Hepatocyte (in vitro differentiated cells): Measurements from ENCODE around the gene PXDC1.

ENCODE experiments used
- EZH2 ChIP-seq: fragments of 200-600 bp; sonication (generic); IDR thresholded peaks from 2 replicates; pipeline ENCODE4 v1.6.1; 2016; ENCODE audit warnings: antibody characterized with exemption, mild to moderate bottlenecking, borderline replicate concordance
- TF ChIP-seq, protein P1 (sequence below): fragments of 200-600 bp; sonication (generic); IDR thresholded peaks from 2 replicates; pipeline ENCODE4 v1.5.1; 2016; ENCODE audit warnings: antibody characterized with exemption, mild to moderate bottlenecking; ENCODE audit not compliant: poor library complexity

DNA sequence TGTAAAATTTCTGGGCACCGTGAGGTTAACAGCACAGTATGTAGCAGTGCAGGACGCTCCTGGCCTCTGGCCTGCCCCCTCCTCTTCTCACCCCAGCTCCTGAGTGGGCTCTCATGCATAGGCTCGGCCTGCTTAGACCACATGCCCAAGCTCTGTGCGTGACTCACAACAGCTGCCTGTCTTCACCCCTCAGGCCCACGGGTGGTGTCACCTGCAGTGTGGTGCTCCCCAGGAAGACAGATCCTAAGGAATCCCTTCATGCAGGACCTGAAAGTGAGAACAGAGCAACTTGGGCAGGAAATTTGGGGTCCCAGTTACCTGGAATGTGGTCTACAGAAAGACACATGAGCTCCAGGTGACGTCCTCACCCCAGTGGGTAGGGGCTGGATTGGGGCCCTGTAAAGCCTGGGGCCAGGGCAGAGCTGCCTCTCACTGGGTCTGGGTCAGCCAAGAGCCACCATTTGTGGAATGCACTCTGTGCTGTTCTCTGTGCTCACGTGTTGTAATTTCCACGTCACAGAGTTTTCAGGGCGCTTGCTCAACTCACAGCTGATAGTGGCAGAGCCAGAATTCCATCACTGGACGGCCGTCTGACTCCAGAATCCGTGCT is 37.0 kb upstream of the PXDC1 start:
- TF ChIP-seq, protein P1, sequence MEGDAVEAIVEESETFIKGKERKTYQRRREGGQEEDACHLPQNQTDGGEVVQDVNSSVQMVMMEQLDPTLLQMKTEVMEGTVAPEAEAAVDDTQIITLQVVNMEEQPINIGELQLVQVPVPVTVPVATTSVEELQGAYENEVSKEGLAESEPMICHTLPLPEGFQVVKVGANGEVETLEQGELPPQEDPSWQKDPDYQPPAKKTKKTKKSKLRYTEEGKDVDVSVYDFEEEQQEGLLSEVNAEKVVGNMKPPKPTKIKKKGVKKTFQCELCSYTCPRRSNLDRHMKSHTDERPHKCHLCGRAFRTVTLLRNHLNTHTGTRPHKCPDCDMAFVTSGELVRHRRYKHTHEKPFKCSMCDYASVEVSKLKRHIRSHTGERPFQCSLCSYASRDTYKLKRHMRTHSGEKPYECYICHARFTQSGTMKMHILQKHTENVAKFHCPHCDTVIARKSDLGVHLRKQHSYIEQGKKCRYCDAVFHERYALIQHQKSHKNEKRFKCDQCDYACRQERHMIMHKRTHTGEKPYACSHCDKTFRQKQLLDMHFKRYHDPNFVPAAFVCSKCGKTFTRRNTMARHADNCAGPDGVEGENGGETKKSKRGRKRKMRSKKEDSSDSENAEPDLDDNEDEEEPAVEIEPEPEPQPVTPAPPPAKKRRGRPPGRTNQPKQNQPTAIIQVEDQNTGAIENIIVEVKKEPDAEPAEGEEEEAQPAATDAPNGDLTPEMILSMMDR, result no peak
- TF ChIP-seq EZH2, result no peak
